Stimulated activated CD4-positive, alpha-beta T cell treated with anti-CD3 and anti-CD28 coated beads, Interleukin-4, amount 100 ng/mL, for 4 hours (primary cell): ENCODE data around the gene PPP6R2.
A peak's percentile ranks its signal among the peaks of the same experiment; 100 is the strongest.

Source experiments
- DNase-seq, 2 experiments: peaks; one replicate each; pipeline ENCODE4 v3.0.0-alpha.2; 2020

The PPP6R2 gene

GRCh38 chr22:50452649-50453048 is 109.5 kb downstream of the PPP6R2 start:
- no peak for DNase-seq

- no peak for DNase-seq
These were observed 111.5 kb downstream of the PPP6R2 start for GRCh38 chr22:50454556-50455075.

GRCh38 chr22:50455201-50455600 is 112.1 kb downstream of the PPP6R2 start:
- DNase-seq: no peak

GRCh38 chr22:50456026-50456425 is 112.9 kb downstream of the PPP6R2 start:
- no peak for DNase-seq

- DNase-seq: no peak
These were observed 113.5 kb downstream of the PPP6R2 start for GRCh38 chr22:50456466-50457234.

GRCh38 chr22:50459016-50459415 is 115.9 kb downstream of the PPP6R2 start:
- DNase-seq: no peak

- no peak for DNase-seq
These were observed 116.5 kb downstream of the PPP6R2 start for GRCh38 chr22:50459496-50460140.

GRCh38 chr22:50460938-50461337 is 117.8 kb downstream of the PPP6R2 start:
- DNase-seq: no peak

GRCh38 chr22:50461536-50461935 is 118.4 kb downstream of the PPP6R2 start:
- DNase-seq: no peak

GRCh38 chr22:50461979-50462540 is 118.9 kb downstream of the PPP6R2 start:
- DNase-seq: no peak

GRCh38 chr22:50463188-50463900 is 120.2 kb downstream of the PPP6R2 start:
- no peak for DNase-seq

- DNase-seq: no peak
These were observed 121.3 kb downstream of the PPP6R2 start for GRCh38 chr22:50464451-50464850.

GRCh38 chr22:50465066-50465930 is 122.2 kb downstream of the PPP6R2 start:
- no peak for DNase-seq

- no peak for DNase-seq
These were observed 124.2 kb downstream of the PPP6R2 start for GRCh38 chr22:50467341-50467740.

GRCh38 chr22:50467773-50468440 is 124.8 kb downstream of the PPP6R2 start:
- DNase-seq: no peak

GRCh38 chr22:50468626-50469025 is 125.5 kb downstream of the PPP6R2 start:
- no peak for DNase-seq

- DNase-seq: peak; percentile 88 to 96
These were observed 126.5 kb downstream of the PPP6R2 start for GRCh38 chr22:50469377-50470305.

GRCh38 chr22:50470491-50470890 is 127.4 kb downstream of the PPP6R2 start:
- no peak for DNase-seq

- DNase-seq: no peak
These were observed 128.2 kb downstream of the PPP6R2 start for GRCh38 chr22:50471197-50471847.

- DNase-seq: no peak
These were observed 128.8 kb downstream of the PPP6R2 start for GRCh38 chr22:50471962-50472361.
